Measurements from ENCODE around the gene ODF2L. TPM values are rescaled to one million over a fixed set of nuclear protein-coding genes. Genes with fewer than 3 reads are reported as not detected.

Gene ODF2L
- total and polyA plus RNA-seq, 7 donors = 14.4 to 55.1 (median 27.8) TPM

GRCh38 chr1:86436041-86436440, 39.9 kb upstream of the ODF2L start:
- no peaks in the 10 kb centered on the region for H3K4me1 ChIP-seq
- WGBS, 2 donors = 58 to 78% methylated on average over 2 of the region's 2 CpGs
- H3K4me3 ChIP-seq = no peak overlapping the region
- H3K27ac ChIP-seq = no peak overlapping the region
- no peaks in the 10 kb centered on the region for H3K27me3 ChIP-seq
- no peaks in the 10 kb centered on the region for H3K9me3 ChIP-seq
- DNase-seq = no peak
- no peaks in the 10 kb centered on the region for H3K36me3 ChIP-seq
- intact Hi-C loops (cut with DNase I) = no loop called here
- TF ChIP-seq EP300 (IDR thresholded peaks at IDR 0.05) (no peak), POLR2AphosphoS5 (IDR thresholded peaks at IDR 0.05) (no peak), CTCF (IDR thresholded peaks at IDR 0.05) (no peak), POLR2A (IDR thresholded peaks at IDR 0.05) (no peak)

- intact Hi-C loops (cut with DNase I) = no loop called here
- Histone ChIP-seq H3K9me3 (no peaks in the 10 kb centered on the region), H3K27me3 (no peaks in the 10 kb centered on the region), H3K4me1 (peaks cover 0 to under 1% (median 0%) of the 10 kb centered on the region in 4 donors), H3K36me3 (no peaks in the 10 kb centered on the region), H3K27ac (no peak overlapping the region), H3K4me3 (no peak overlapping the region)
- DNase-seq = no peak
- no peak for TF ChIP-seq POLR2AphosphoS5 (IDR thresholded peaks at IDR 0.05)
- TF ChIP-seq CTCF (IDR thresholded peaks at IDR 0.05) = no peak
- TF ChIP-seq EP300 (IDR thresholded peaks at IDR 0.05) = no peak
- no peak for TF ChIP-seq POLR2A (IDR thresholded peaks at IDR 0.05)
- 26 to 31% methylated on average over 2 of the region's 2 CpGs for WGBS, 2 donors
Measured at GRCh38 chr1:86435327-86435726, 39.2 kb upstream of the ODF2L start.

- Histone ChIP-seq H3K4me1 (peaks cover 0 to 4% (median 0%) of the 10 kb centered on the region in 4 donors), H3K36me3 (no peaks in the 10 kb centered on the region), H3K4me3 (no peak overlapping the region), H3K27ac (no peak overlapping the region), H3K27me3 (no peaks in the 10 kb centered on the region), H3K9me3 (no peaks in the 10 kb centered on the region)
- intact Hi-C loops (cut with DNase I) = no loop called here
- DNase-seq = no peak
- TF ChIP-seq POLR2A (IDR thresholded peaks at IDR 0.05) (no peak), POLR2AphosphoS5 (IDR thresholded peaks at IDR 0.05) (no peak), EP300 (IDR thresholded peaks at IDR 0.05) (no peak), CTCF (IDR thresholded peaks at IDR 0.05) (no peak)
Measured at GRCh38 chr1:86434059-86434458, 37.9 kb upstream of the ODF2L start.

GRCh38 chr1:86430376-86430775, 34.3 kb upstream of the ODF2L start:
- Histone ChIP-seq H3K4me3 (no peak overlapping the region), H3K9me3 (no peaks in the 10 kb centered on the region), H3K36me3 (no peaks in the 10 kb centered on the region), H3K4me1 (peaks cover 0 to 4% (median 0%) of the 10 kb centered on the region in 4 donors), H3K27me3 (no peaks in the 10 kb centered on the region), H3K27ac (peak overlapping the region; percentile 32 to 56 (median 44))
- DNase-seq = no peak
- TF ChIP-seq POLR2AphosphoS5 (IDR thresholded peaks at IDR 0.05) = no peak
- no peak for TF ChIP-seq POLR2A (IDR thresholded peaks at IDR 0.05)
- TF ChIP-seq CTCF (IDR thresholded peaks at IDR 0.05) = no peak
- TF ChIP-seq EP300 (IDR thresholded peaks at IDR 0.05) = no peak
- intact Hi-C loops (cut with DNase I) = no loop called here

GRCh38 chr1:86429835-86430234, 33.7 kb upstream of the ODF2L start:
- peak; percentile 76 for DNase-seq
- Histone ChIP-seq H3K36me3 (no peaks in the 10 kb centered on the region), H3K4me1 (peaks cover 0 to 4% (median 0%) of the 10 kb centered on the region in 4 donors), H3K27me3 (no peaks in the 10 kb centered on the region), H3K27ac (peak overlapping the region; percentile 32 to 56 (median 44)), H3K4me3 (no peak overlapping the region), H3K9me3 (no peaks in the 10 kb centered on the region)
- TF ChIP-seq POLR2A (IDR thresholded peaks at IDR 0.05) (no peak), POLR2AphosphoS5 (IDR thresholded peaks at IDR 0.05) (peak in 3 of 4 donors; percentile 37 to 68 (median 40))
- intact Hi-C loops (cut with DNase I) = no loop called here
- 3 to 6% methylated on average over 3 of the region's 3 CpGs for WGBS, 2 donors
